KMS-11 (cell line): ENCODE measurements around the gene LSP1.

Experiments
- H2AFZ ChIP-seq: fragments of 200-600 bp; sonication (generic); 2 replicates; pipeline ENCODE4 v1.6.1; 2016; ENCODE audit warnings: antibody characterized with exemption, mixed run types, low read depth
- H3K27ac ChIP-seq: fragments of 200-600 bp; sonication (generic); 2 replicates; pipeline ENCODE4 v1.6.1; 2016; ENCODE audit warnings: mild to moderate bottlenecking, mixed run types
- H3K27me3 ChIP-seq: fragments of 200-600 bp; sonication (generic); 2 replicates; pipeline ENCODE4 v1.6.1; 2017; ENCODE audit warnings: mild to moderate bottlenecking, low read depth, mixed run types, moderate library complexity; ENCODE audit not compliant: insufficient read depth
- H3K36me3 ChIP-seq: fragments of 200-600 bp; sonication (generic); 2 replicates; pipeline ENCODE4 v1.6.1; 2017; ENCODE audit warnings: mild to moderate bottlenecking, mixed run types; ENCODE audit not compliant: insufficient read depth
- H3K4me1 ChIP-seq: fragments of 200-600 bp; sonication (generic); 2 replicates; pipeline ENCODE4 v1.6.1; 2016; ENCODE audit warnings: mild to moderate bottlenecking, low read depth, mixed run types; ENCODE audit not compliant: poor library complexity, severe bottlenecking
- H3K4me2 ChIP-seq: fragments of 200-600 bp; sonication (generic); 2 replicates; pipeline ENCODE4 v1.7.0; 2016; ENCODE audit warnings: mild to moderate bottlenecking, mixed run types
- H3K4me3 ChIP-seq: fragments of 200-600 bp; sonication (generic); IDR thresholded peaks from 2 replicates; pipeline ENCODE4 v1.6.1; 2017; ENCODE audit warnings: low read depth, low read length, mixed read lengths; ENCODE audit not compliant: insufficient read depth
- H3K79me2 ChIP-seq: fragments of 200-600 bp; sonication (generic); 2 replicates; pipeline ENCODE4 v1.6.1; 2016; ENCODE audit warnings: low read depth, mixed run types; ENCODE audit not compliant: insufficient read depth
- H3K9ac ChIP-seq: fragments of 200-600 bp; sonication (generic); 2 replicates; pipeline ENCODE4 v1.6.1; 2016; ENCODE audit warnings: mild to moderate bottlenecking, mixed run types
- H4K20me1 ChIP-seq: fragments of 200-600 bp; sonication (generic); 2 replicates; pipeline ENCODE4 v1.6.1; 2016; ENCODE audit warnings: mild to moderate bottlenecking, mixed run types; ENCODE audit not compliant: insufficient read depth
- TF ChIP-seq, protein P1 (sequence below): fragments of 200-600 bp; sonication (generic); conservative IDR thresholded peaks from 2 replicates; pipeline ENCODE4 v1.6.1; 2017; ENCODE audit warnings: low read depth, mild to moderate bottlenecking, antibody characterized with exemption, low read length, moderate library complexity, mixed read lengths

Gene LSP1

DNA sequence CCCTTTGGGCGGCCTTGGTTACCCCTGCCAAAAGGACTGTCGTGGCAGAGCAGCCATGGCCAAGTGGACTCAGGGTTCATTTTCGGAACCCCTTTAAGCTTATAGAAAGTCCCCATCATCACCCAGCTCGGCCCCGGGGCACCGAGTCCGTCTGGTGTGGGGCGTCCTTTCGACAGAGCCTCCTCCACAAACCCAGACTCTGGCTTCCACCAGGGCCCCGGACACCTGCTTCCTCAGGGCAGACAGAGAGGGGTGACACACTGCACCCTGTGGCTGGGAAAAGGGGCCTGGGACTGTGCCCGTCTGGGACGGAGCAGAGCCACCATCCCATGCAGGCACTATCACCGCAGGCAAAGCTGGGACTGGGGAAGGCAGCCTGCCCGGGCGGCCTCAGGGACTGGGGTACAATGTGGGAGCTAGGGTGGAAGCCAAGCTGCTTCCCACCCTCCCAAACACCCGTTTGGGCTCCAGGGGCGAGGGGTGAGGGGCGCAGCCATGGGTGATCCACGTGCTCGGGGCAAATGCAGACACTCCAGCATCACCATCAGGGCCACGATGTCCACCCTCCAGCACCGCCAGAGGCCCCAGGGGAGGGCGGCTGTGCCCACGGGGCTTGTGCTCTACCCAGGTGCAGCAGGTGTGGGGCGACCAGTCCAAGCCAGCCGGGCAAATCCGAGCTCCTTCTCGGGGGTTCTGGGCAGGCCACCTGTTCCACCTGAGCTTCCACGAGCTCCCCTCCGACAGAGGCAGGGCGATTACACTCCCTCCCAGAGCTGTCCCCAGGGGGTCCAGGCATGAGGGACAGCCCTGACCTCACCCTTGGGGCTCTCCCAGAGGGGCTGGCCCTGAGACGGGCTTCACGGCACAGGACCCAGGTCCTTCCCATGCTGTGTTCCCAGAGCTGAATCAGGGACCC lies 82.5 kb downstream of the LSP1 start:
- H3K79me2 ChIP-seq, result no peaks in the 10 kb centered on the region
- TF ChIP-seq, protein P1, sequence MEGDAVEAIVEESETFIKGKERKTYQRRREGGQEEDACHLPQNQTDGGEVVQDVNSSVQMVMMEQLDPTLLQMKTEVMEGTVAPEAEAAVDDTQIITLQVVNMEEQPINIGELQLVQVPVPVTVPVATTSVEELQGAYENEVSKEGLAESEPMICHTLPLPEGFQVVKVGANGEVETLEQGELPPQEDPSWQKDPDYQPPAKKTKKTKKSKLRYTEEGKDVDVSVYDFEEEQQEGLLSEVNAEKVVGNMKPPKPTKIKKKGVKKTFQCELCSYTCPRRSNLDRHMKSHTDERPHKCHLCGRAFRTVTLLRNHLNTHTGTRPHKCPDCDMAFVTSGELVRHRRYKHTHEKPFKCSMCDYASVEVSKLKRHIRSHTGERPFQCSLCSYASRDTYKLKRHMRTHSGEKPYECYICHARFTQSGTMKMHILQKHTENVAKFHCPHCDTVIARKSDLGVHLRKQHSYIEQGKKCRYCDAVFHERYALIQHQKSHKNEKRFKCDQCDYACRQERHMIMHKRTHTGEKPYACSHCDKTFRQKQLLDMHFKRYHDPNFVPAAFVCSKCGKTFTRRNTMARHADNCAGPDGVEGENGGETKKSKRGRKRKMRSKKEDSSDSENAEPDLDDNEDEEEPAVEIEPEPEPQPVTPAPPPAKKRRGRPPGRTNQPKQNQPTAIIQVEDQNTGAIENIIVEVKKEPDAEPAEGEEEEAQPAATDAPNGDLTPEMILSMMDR, result no peak
- H3K9ac ChIP-seq, result no peak overlapping the region
- no peak overlapping the region for H2AFZ ChIP-seq
- H3K4me2 ChIP-seq, result no peak overlapping the region
- no peaks in the 10 kb centered on the region for H3K36me3 ChIP-seq
- H3K4me1 ChIP-seq, result no peaks in the 10 kb centered on the region
- no peak overlapping the region for H3K4me3 ChIP-seq
- peaks cover 83% of the 10 kb centered on the region for H3K27me3 ChIP-seq
- H3K27ac ChIP-seq, result no peak overlapping the region
- no peaks in the 10 kb centered on the region for H4K20me1 ChIP-seq

DNA sequence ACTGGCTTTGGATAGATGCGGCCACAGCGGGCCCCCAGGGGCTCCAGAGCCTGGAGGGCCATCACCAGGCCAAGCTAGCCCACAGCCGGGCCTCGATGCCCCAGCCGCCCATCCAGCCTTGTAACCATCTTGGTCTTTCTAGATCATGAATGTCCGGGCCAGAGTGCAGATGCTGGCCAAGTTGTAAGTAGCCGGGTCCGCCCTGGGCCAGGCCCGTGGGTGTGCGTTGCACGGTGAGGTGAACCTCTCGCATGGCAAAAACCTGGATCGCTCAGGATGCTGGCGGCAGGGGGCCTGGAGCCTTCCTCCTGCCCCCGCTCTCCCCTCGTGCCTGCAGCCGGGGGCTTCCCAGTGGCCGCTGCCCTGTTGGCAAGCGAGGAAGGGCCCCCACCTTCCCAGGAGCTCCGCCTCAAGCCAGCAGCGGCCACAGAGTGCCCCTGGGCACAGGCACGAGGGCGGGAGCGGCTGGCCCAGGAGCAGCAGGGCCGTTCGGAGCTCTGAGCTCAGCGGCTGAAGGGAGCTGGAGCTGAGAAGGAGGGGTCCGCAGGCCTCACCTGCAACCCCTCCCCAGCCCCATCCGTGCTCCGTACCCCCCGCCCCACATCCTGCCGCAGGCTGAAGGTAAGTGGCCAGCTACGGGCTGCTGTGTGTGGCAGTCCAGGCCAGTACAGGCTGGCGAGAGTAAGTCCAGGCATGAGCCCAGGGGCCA lies 83.3 kb downstream of the LSP1 start:
- TF ChIP-seq, protein P1, result no peak
- H3K4me1 ChIP-seq, result no peaks in the 10 kb centered on the region
- peaks cover 82% of the 10 kb centered on the region for H3K27me3 ChIP-seq
- H3K79me2 ChIP-seq, result no peaks in the 10 kb centered on the region
- H3K36me3 ChIP-seq, result no peaks in the 10 kb centered on the region
- H2AFZ ChIP-seq, result no peak overlapping the region
- no peak overlapping the region for H3K4me3 ChIP-seq
- no peak overlapping the region for H3K4me2 ChIP-seq
- H3K27ac ChIP-seq, result no peak overlapping the region
- H3K9ac ChIP-seq, result no peak overlapping the region
- H4K20me1 ChIP-seq, result no peaks in the 10 kb centered on the region

DNA sequence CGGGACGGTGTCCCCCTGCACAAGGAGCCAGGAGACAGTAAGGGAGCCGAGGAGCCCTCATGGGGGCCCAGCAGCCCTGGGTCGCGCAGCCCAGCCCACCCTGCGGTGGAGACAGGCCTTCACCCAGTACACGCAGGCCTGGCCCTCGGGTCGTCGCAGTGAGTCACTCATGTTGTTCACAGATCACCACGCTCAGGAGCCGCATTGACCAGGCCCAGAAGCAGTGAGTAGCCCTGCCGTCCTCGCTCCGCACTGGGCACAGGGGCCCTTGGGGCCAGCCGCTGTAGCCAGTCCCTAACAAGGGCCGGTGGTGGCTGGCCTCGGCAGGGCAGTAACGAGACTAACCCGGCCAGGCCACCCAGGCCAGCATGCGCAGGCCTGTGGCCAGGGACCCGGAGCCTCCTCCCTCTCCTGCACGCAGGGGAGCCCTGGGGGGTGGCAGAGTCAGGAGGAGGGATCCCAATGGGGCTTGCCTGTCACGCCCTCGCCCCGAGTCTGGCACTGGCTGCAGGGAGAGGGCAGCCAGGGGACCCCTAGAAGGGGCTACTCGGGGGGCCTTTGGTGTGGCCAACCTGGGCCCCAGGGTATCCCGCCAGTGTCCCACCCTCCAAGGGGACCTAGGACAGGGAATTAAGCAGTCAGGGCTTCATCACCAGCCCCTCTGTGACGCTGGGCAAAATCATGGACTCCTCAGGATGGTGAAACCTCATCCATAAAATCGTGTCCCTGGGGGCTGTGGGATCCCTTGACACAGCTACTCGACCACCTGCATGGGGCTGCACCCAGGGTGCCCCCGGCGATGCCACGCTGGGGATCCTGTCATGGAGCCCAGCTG lies 84.1 kb downstream of the LSP1 start:
- Histone ChIP-seq H3K9ac (no peak overlapping the region), H3K4me1 (no peaks in the 10 kb centered on the region), H3K36me3 (no peaks in the 10 kb centered on the region), H3K79me2 (no peaks in the 10 kb centered on the region), H4K20me1 (no peaks in the 10 kb centered on the region), H3K27ac (no peak overlapping the region), H2AFZ (no peak overlapping the region), H3K27me3 (peaks cover 74% of the 10 kb centered on the region), H3K4me2 (no peak overlapping the region), H3K4me3 (no peak overlapping the region)
- TF ChIP-seq, protein P1, result no peak

DNA sequence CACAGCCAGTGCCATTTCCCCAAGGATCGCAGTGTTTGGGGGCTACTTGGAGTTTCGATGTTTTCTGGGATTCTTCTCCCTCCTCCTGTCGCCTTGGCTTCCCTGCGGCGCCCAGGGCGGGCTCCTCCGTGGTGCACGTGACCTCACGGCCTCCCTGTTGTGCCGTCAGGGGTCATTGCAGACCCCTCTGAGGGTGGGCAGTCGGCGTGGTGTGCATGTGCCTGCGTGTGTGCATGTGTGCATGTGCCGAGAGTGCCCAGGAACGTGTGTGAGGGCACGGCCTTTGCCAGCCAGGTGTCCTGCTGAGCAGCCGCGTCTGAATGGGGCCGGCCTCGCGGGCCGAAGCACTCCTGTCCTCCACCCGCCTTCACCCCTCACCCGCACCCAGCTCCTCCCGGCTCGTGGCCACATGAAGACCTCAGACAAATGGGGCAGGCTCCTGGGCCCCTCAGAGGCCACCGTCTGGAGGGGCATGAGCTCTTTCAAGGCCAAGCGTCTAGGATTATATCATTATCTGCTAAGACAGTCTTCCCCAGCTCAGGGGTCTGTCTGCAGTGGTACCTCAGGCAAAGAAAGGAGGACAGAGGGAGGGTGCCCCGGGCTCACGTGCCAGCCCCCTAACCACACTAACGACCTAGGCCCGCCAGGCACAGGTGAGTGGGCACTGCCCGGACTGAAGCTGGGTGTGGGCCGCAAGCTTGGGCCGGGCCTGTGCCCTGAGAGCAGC lies 84.9 kb downstream of the LSP1 start:
- Histone ChIP-seq H3K27me3 (peaks cover 71% of the 10 kb centered on the region), H3K27ac (no peak overlapping the region)
- TF ChIP-seq, protein P1, result no peak

More for the DNA sequence above, 84.9 kb downstream of the LSP1 start:
- Histone ChIP-seq H3K79me2 (no peaks in the 10 kb centered on the region), H3K9ac (no peak overlapping the region), H3K4me3 (no peak overlapping the region), H3K4me1 (no peaks in the 10 kb centered on the region), H4K20me1 (no peaks in the 10 kb centered on the region), H3K36me3 (no peaks in the 10 kb centered on the region), H3K4me2 (no peak overlapping the region), H2AFZ (no peak overlapping the region)
